Naive thymus-derived CD4-positive, alpha-beta T cell (primary cell): ENCODE data around the gene SETD3. TPM values are rescaled to one million over a fixed set of nuclear protein-coding genes. Genes with fewer than 3 reads are reported as not detected.

Experiments
- ATAC-seq: fragments of 150-1000 bp; cut with Tn5 transposase; 2 replicates; pipeline ENCODE4 v1.10.0; 2021; ENCODE audit warnings: mild to moderate bottlenecking, moderate library complexity
- CTCF ChIA-PET: fragments of 350-600 bp; sonication (Branson Sonifier 250); formaldehyde crosslinking; loops from one replicate; lab custom pipeline; 2021; ENCODE audit warnings: antibody characterized with exemption; lab: Charles Lee
- POLR2A ChIA-PET: fragments of 350-600 bp; sonication (Branson Sonifier 250); formaldehyde crosslinking; loops from one replicate; lab custom pipeline; 2021; ENCODE audit warnings: antibody characterized with exemption, inconsistent platforms; lab: Charles Lee
- DNase-seq, 9 donors: peaks; one replicate each; pipeline versions ENCODE4 v3.0.0 to v3.0.0-alpha.2; 2020 to 2022; ENCODE audit warnings: mixed read lengths in 1 of 9
- H3K27ac ChIP-seq: one replicate; pipeline ENCODE4 v1.7.0; 2013; ENCODE audit warnings: mild to moderate bottlenecking, low read depth, low read length, moderate library complexity
- H3K27me3 ChIP-seq, 2 donors: one replicate each; pipeline ENCODE4 v1.7.0; 2013; ENCODE audit warnings: low read length in 2 of 2, mild to moderate bottlenecking in 2 of 2, moderate library complexity in 2 of 2; ENCODE audit not compliant: control insufficient read depth in 2 of 2, insufficient read depth in 2 of 2
- H3K36me3 ChIP-seq, 3 experiments: 1 replicate in 2 of 3; 2 replicates in 1 of 3; pipeline ENCODE4 v1.7.0; 2013; ENCODE audit warnings: low read length in 3 of 3, mild to moderate bottlenecking in 3 of 3, moderate library complexity in 1 of 3; ENCODE audit not compliant: insufficient read depth in 3 of 3, control insufficient read depth in 2 of 3
- H3K4me1 ChIP-seq, 2 donors: one replicate each; pipeline ENCODE4 v1.7.0; 2013; ENCODE audit warnings: low read length in 2 of 2, mild to moderate bottlenecking in 2 of 2, moderate library complexity in 1 of 2; ENCODE audit not compliant: control insufficient read depth in 2 of 2, insufficient read depth in 2 of 2
- H3K4me3 ChIP-seq: 2 replicates; pipeline ENCODE4 v1.7.0; 2013; ENCODE audit warnings: mild to moderate bottlenecking, low read length
- H3K9me3 ChIP-seq, 3 experiments: 1 replicate in 2 of 3; 2 replicates in 1 of 3; pipeline ENCODE4 v1.7.0; 2013; ENCODE audit warnings: low read length in 3 of 3; ENCODE audit not compliant: control insufficient read depth in 2 of 3
- H3K27ac Mint-ChIP-seq, 9 donors: one replicate each; pipeline ENCODE4 v1.8.0; 2020 to 2022; ENCODE audit warnings: mixed read lengths in 9 of 9, mild to moderate bottlenecking in 8 of 9, moderate library complexity in 5 of 9, inconsistent platforms in 2 of 9
- H3K27me3 Mint-ChIP-seq, 5 donors: one replicate each; pipeline ENCODE4 v1.8.0; 2021 to 2022; ENCODE audit warnings: mixed read lengths in 5 of 5, mild to moderate bottlenecking in 1 of 5
- H3K36me3 Mint-ChIP-seq, 5 donors: one replicate each; pipeline ENCODE4 v1.8.0; 2020 to 2022; ENCODE audit warnings: mixed read lengths in 5 of 5, mild to moderate bottlenecking in 3 of 5, inconsistent platforms in 1 of 5
- H3K4me1 Mint-ChIP-seq, 7 donors: one replicate each; pipeline ENCODE4 v1.8.0; 2020 to 2022; ENCODE audit warnings: mixed read lengths in 7 of 7, mild to moderate bottlenecking in 3 of 7, inconsistent platforms in 1 of 7
- H3K4me3 Mint-ChIP-seq, 10 donors: one replicate each; pipeline ENCODE4 v1.8.0; 2020 to 2022; ENCODE audit warnings: mild to moderate bottlenecking in 10 of 10, mixed read lengths in 10 of 10, moderate library complexity in 6 of 10, inconsistent platforms in 2 of 10
- H3K9me3 Mint-ChIP-seq, 11 donors: one replicate each; pipeline ENCODE4 v1.8.0; 2020 to 2022; ENCODE audit warnings: mixed read lengths in 11 of 11, mild to moderate bottlenecking in 4 of 11, inconsistent platforms in 1 of 11, moderate library complexity in 1 of 11
- intact Hi-C, 2 donors: fragments of 100-400 bp; cut with micrococcal nuclease; formaldehyde crosslinking; loops; one replicate each; pipeline ENCODE4 v1.15.1; 2023
- polyA plus RNA-seq, 2 donors: library from polyadenylated mRNA; unstranded; fragments of 300-500 nt; fragmentation: Illumina TruSeq; gene quantifications; one replicate each; pipeline ENCODE4 v1.2.3, GENCODE V29; 2021
- total RNA-seq, 6 experiments: library from RNA in 5 of 6; stranded (reverse) in 5 of 6; gene quantifications; 1 replicate in 5 of 6; 2 replicates in 1 of 6; pipeline ENCODE4 v1.2.3 and lab custom pipeline; 2021 to 2026

SETD3 gene
- total and polyA plus RNA-seq, 7 experiments from 2014 or later = 32.2 to 59.4 (median 53.0) TPM

- intact Hi-C loops = loop anchor here in 1 of 2 donors (1.0 kb wide), 1 partner anchor 80 kb away; no protein-coding TSS in a partner anchor
- Histone ChIP-seq H3K4me1 (peaks cover 0 to 23% of the 10 kb centered on the region in 2 donors), H3K4me3 (no peak overlapping the region), H3K36me3 (no peaks in the 10 kb centered on the region), H3K27ac (peak overlapping the region; percentile 66), H3K9me3 (no peaks in the 10 kb centered on the region), H3K27me3 (no peaks in the 10 kb centered on the region)
- H3K27ac Mint-ChIP-seq = peak overlapping the region; percentile 82 to 99 (median 93)
- DNase-seq (peak in 6 of 9 donors; percentile 16 to 49 (median 41)), ATAC-seq (peak; percentile 35)
- peak overlapping the region in 9 of 10 donors; percentile 69 to 84 (median 76) for H3K4me3 Mint-ChIP-seq
- H3K27me3 Mint-ChIP-seq = no peaks in the 10 kb centered on the region
- ChIA-PET CTCF (interaction anchor here (1.0 to 2.2 kb wide), 5 partner anchors 80 to 359 kb away, joined by 3 to 8 read pairs (median 3); no protein-coding TSS in a partner anchor), POLR2A (interaction anchor here (0.6 to 2.8 kb wide), 4 partner anchors 77 to 90 kb away, joined by 3 to 17 read pairs (median 5); partner anchors contain the start of gene CCDC85C)
- no peaks in the 10 kb centered on the region for H3K36me3 Mint-ChIP-seq
- H3K9me3 Mint-ChIP-seq = peaks cover 0 to 1% (median 0%) of the 10 kb centered on the region in 11 donors
- peaks cover 5 to 23% (median 15%) of the 10 kb centered on the region in 7 donors for H3K4me1 Mint-ChIP-seq
These were observed 44.4 kb upstream of the SETD3 start for GRCh38 chr14:99524804-99525698.

DNA sequence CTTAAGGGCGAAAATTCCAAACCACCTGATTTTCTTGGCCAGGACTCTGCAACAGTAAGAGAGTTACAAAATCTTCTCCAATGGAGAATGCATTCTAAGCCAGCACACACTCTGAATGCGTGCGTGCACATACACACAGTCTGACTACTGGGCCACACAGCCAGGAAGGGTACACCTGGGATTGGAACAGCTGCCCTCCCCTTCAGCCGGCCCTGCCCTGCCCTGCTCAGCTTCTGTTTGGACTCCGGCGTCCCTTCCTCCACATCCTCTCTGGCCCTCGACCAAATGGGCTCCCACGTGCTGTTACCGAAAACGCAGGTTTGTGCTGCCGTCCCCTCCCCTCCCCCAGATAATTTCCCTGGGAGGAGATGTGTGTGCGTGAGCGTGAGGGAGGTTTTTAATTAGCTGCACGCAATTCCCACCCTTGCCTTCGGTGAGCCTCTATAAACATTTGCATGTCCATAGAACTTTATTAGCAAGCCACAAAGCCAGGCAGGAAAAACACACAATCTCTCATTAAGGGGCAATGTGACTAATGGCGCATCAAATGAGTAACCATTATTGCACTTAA, 43.5 kb upstream of the SETD3 start:
- DNase-seq = no peak
- Mint-ChIP-seq H3K27ac (peak overlapping the region in 5 of 9 donors; percentile 75 to 95 (median 91)), H3K36me3 (no peaks in the 10 kb centered on the region), H3K27me3 (no peaks in the 10 kb centered on the region), H3K4me3 (peak overlapping the region in 1 of 10 donors; percentile 69), H3K9me3 (peaks cover 0 to 1% (median 0%) of the 10 kb centered on the region in 11 donors), H3K4me1 (peaks cover 5 to 23% (median 15%) of the 10 kb centered on the region in 7 donors)
- no peak for ATAC-seq
- peaks cover 0 to 23% of the 10 kb centered on the region in 2 donors for H3K4me1 ChIP-seq
- H3K4me3 ChIP-seq = no peak overlapping the region
- no peaks in the 10 kb centered on the region for H3K27me3 ChIP-seq
- intact Hi-C loops = no loop called here
- POLR2A ChIA-PET = interaction anchor here (1.0 to 2.8 kb wide), 3 partner anchors 78 to 81 kb away, joined by 4 to 17 read pairs (median 6); partner anchors contain the start of gene CCDC85C
- H3K36me3 ChIP-seq = no peaks in the 10 kb centered on the region
- no peaks in the 10 kb centered on the region for H3K9me3 ChIP-seq
- H3K27ac ChIP-seq = peak overlapping the region; percentile 66
- CTCF ChIA-PET = interaction anchor here (1.1 to 2.2 kb wide), 5 partner anchors 81 to 160 kb away, joined by 3 to 8 read pairs (median 4); partner anchors contain the start of gene CYP46A1

GRCh38 chr14:99523704-99524055, 43.0 kb upstream of the SETD3 start:
- Histone ChIP-seq H3K27me3 (no peaks in the 10 kb centered on the region), H3K27ac (no peak overlapping the region), H3K4me3 (no peak overlapping the region), H3K36me3 (no peaks in the 10 kb centered on the region), H3K9me3 (no peaks in the 10 kb centered on the region), H3K4me1 (peaks cover 0 to 23% of the 10 kb centered on the region in 2 donors)
- CTCF ChIA-PET = interaction anchor here (1.1 to 1.4 kb wide), 4 partner anchors 82 to 160 kb away, joined by 3 to 7 read pairs (median 4); partner anchors contain the start of gene CYP46A1
- H3K27ac Mint-ChIP-seq = peak overlapping the region in 2 of 9 donors; percentile 52 to 75
- POLR2A ChIA-PET = no interaction called here
- no peak overlapping the region for H3K4me3 Mint-ChIP-seq
- H3K9me3 Mint-ChIP-seq = peaks cover 0 to 1% (median 0%) of the 10 kb centered on the region in 11 donors
- no peaks in the 10 kb centered on the region for H3K36me3 Mint-ChIP-seq
- intact Hi-C loops = no loop called here
- H3K27me3 Mint-ChIP-seq = no peaks in the 10 kb centered on the region
- H3K4me1 Mint-ChIP-seq = peaks cover 5 to 23% (median 15%) of the 10 kb centered on the region in 7 donors
- DNase-seq (no peak), ATAC-seq (no peak)

DNA sequence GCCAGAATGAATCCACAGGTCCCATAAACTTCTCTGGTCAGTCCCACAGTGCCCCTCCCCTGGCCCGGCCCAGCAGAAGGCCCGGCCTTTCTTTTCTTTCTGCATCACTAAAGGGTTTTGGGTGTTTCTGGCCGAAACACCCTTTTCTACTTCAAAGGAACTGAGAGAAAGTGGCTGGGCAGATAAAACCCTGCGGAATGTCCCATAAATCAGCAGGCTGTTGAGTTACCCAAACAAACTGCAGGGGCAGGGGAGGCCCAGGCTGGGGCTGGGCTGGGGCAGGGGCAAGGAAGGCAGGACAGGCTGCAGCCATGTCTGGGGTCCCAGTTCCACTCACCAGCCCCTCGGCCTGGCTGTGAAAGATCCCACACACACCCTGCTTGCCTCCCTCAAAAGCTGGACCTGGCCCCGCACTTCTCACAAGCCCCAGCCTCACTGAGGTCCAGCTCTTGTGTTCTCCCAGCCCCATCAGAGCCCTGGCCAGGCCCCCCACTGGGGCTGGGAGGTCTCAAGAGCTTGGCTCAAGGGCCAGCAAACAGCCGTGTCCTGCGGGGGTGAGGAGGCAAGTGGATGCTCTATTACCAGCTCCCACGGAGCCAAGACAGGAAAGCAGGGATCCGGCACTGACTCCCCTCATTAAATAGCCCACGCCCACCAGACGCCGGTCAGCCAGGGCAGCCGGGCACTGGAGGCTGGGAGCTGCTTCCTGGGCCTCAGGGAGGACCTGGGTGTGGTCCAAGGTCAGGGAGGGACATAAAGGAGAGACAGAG, 42.5 kb upstream of the SETD3 start:
- Histone ChIP-seq H3K4me1 (peaks cover 0 to 23% of the 10 kb centered on the region in 2 donors), H3K27ac (no peak overlapping the region), H3K27me3 (no peaks in the 10 kb centered on the region), H3K9me3 (no peaks in the 10 kb centered on the region), H3K36me3 (no peaks in the 10 kb centered on the region), H3K4me3 (no peak overlapping the region)
- no peaks in the 10 kb centered on the region for H3K36me3 Mint-ChIP-seq
- intact Hi-C loops = no loop called here
- H3K9me3 Mint-ChIP-seq = peaks cover 0 to 1% (median 0%) of the 10 kb centered on the region in 11 donors
- H3K27ac Mint-ChIP-seq = no peak overlapping the region
- DNase-seq (no peak), ATAC-seq (no peak)
- H3K27me3 Mint-ChIP-seq = no peaks in the 10 kb centered on the region
- POLR2A ChIA-PET = no interaction called here
- peaks cover 5 to 23% (median 15%) of the 10 kb centered on the region in 7 donors for H3K4me1 Mint-ChIP-seq
- CTCF ChIA-PET = interaction anchor here (1.1 to 1.4 kb wide), 2 partner anchors 106 to 161 kb away, joined by 3 to 4 read pairs; partner anchors contain the start of gene CYP46A1
- no peak overlapping the region for H3K4me3 Mint-ChIP-seq

GRCh38 chr14:99522457-99522891, 41.8 kb upstream of the SETD3 start:
- no peaks in the 10 kb centered on the region for H3K27me3 Mint-ChIP-seq
- ATAC-seq = no peak
- DNase-seq = no peak
- H3K4me1 Mint-ChIP-seq = peaks cover 5 to 21% (median 15%) of the 10 kb centered on the region in 7 donors
- H3K27ac Mint-ChIP-seq = peak overlapping the region in 1 of 9 donors; percentile 10
- H3K9me3 Mint-ChIP-seq = peaks cover 0 to 1% (median 0%) of the 10 kb centered on the region in 11 donors
- no peaks in the 10 kb centered on the region for H3K36me3 ChIP-seq
- CTCF ChIA-PET = interaction anchor here (1.4 to 1.5 kb wide), 2 partner anchors 106 kb away, joined by 3 to 6 read pairs; no protein-coding TSS in a partner anchor
- H3K27me3 ChIP-seq = no peaks in the 10 kb centered on the region
- H3K4me3 Mint-ChIP-seq = no peak overlapping the region
- no peaks in the 10 kb centered on the region for H3K36me3 Mint-ChIP-seq
- H3K9me3 ChIP-seq = no peaks in the 10 kb centered on the region
- peaks cover 0 to 23% of the 10 kb centered on the region in 2 donors for H3K4me1 ChIP-seq
- no peak overlapping the region for H3K27ac ChIP-seq
- H3K4me3 ChIP-seq = no peak overlapping the region
- intact Hi-C loops = no loop called here
- POLR2A ChIA-PET = no interaction called here
